Ascending aorta (tissue), 2 donors: ENCODE results near the gene MARK3. TPM values are rescaled to one million over a fixed set of nuclear protein-coding genes. Genes with fewer than 3 reads are reported as not detected.

Experiments
- DNase-seq, 2 donors: peaks; one replicate each; pipeline ENCODE4 v3.0.0-alpha.2; 2019; ENCODE audit warnings: low spot score in 2 of 2
- H3K27ac ChIP-seq, 2 donors: fragments of 200-600 bp; sonication (generic); one replicate each; pipeline ENCODE4 v1.5.1; 2016 to 2017; ENCODE audit warnings: mild to moderate bottlenecking in 1 of 2
- H3K27me3 ChIP-seq: fragments of 200-600 bp; sonication (generic); one replicate; pipeline ENCODE4 v1.5.1; 2017
- H3K36me3 ChIP-seq, 2 donors: fragments of 200-600 bp; sonication (generic); one replicate each; pipeline ENCODE4 v1.5.1; 2016
- H3K4me1 ChIP-seq, 2 donors: fragments of 200-600 bp; sonication (generic); one replicate each; pipeline ENCODE4 v1.5.1; 2016 to 2017; ENCODE audit warnings: mild to moderate bottlenecking in 1 of 2
- H3K4me3 ChIP-seq, 2 donors: fragments of 200-600 bp; sonication (generic); one replicate each; pipeline ENCODE4 v1.5.1; 2016 to 2017; ENCODE audit warnings: mild to moderate bottlenecking in 1 of 2
- H3K9me3 ChIP-seq, 2 donors: fragments of 200-600 bp; sonication (generic); one replicate each; pipeline ENCODE4 v1.5.1; 2016
- intact Hi-C: fragments of 100-400 bp; cut with DNase I; formaldehyde crosslinking; loops from one replicate; pipeline ENCODE4 v1.15.1; 2023
- total RNA-seq: library from RNA; depleted of rRNA; stranded (reverse); fragments of >200 nt; gene quantifications from one replicate; pipeline ENCODE4 v1.1.0, GENCODE V29; 2016
- TF ChIP-seq, protein P1 (sequence below), 3 experiments: fragments of 200-600 bp in 2 of 3; fragments of 450-650 bp in 1 of 3; sonication (generic) in 2 of 3; IDR thresholded peaks; one replicate each; pipeline ENCODE4 v1.5.1; 2016 to 2019; ENCODE audit warnings: antibody characterized with exemption in 3 of 3, mild to moderate bottlenecking in 1 of 3, moderate library complexity in 1 of 3

MARK3 gene
- total RNA-seq, 1 donor from 2014 or later, result 78.1 TPM

GRCh38 chr14:103541709-103542604, 156.7 kb downstream of the MARK3 start:
- Histone ChIP-seq H3K27me3 (no peaks in the 10 kb centered on the region), H3K36me3 (no peaks in the 10 kb centered on the region), H3K4me1 (peaks cover 57 to 66% of the 10 kb centered on the region in 2 donors), H3K27ac (peak overlapping the region; percentile 66 to 88), H3K9me3 (no peaks in the 10 kb centered on the region), H3K4me3 (no peak overlapping the region)
- TF ChIP-seq, protein P1, sequence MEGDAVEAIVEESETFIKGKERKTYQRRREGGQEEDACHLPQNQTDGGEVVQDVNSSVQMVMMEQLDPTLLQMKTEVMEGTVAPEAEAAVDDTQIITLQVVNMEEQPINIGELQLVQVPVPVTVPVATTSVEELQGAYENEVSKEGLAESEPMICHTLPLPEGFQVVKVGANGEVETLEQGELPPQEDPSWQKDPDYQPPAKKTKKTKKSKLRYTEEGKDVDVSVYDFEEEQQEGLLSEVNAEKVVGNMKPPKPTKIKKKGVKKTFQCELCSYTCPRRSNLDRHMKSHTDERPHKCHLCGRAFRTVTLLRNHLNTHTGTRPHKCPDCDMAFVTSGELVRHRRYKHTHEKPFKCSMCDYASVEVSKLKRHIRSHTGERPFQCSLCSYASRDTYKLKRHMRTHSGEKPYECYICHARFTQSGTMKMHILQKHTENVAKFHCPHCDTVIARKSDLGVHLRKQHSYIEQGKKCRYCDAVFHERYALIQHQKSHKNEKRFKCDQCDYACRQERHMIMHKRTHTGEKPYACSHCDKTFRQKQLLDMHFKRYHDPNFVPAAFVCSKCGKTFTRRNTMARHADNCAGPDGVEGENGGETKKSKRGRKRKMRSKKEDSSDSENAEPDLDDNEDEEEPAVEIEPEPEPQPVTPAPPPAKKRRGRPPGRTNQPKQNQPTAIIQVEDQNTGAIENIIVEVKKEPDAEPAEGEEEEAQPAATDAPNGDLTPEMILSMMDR (IDR thresholded peaks at IDR 0.05), result peak in 1 of 3 experiments; percentile 22
- no peak for DNase-seq
- intact Hi-C loops, result no loop called here

DNA sequence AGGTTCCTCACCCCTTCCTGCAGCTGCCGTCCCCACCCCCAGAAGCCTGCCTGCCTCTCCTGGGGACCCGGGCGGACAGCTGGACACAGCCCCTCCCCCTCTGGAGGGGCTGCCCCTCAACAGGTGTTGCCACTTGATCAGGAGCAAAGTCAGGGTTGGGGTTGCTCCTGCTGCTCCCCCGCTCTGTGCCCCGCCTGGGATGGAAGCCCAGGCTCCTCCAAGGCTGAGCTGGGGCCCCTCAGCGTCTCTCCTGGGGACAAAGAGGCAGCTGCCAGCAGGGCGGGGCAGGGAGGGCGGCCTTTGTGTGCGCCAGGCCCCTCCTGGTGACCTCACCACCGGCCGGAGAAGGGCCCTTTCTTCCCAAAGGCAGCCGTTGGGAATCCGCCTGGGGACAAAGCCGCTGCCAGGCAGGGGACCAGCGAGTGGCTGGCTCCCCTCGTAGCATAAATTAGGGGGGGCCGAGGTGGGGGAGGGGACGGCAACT, 157.4 kb downstream of the MARK3 start:
- peak in 1 of 2 donors; percentile 86 for DNase-seq
- TF ChIP-seq, protein P1 (IDR thresholded peaks at IDR 0.05), result no peak
- Histone ChIP-seq H3K36me3 (no peaks in the 10 kb centered on the region), H3K27me3 (no peaks in the 10 kb centered on the region), H3K9me3 (no peaks in the 10 kb centered on the region), H3K4me1 (peaks cover 57 to 66% of the 10 kb centered on the region in 2 donors), H3K4me3 (peak overlapping the region in 1 of 2 donors; percentile 1), H3K27ac (peak overlapping the region; percentile 66 to 88)
- intact Hi-C loops, result no loop called here

GRCh38 chr14:103543140-103543539, 157.9 kb downstream of the MARK3 start:
- no peak for DNase-seq
- H3K27ac ChIP-seq, result peak overlapping the region; percentile 66 to 88
- intact Hi-C loops, result no loop called here
- H3K36me3 ChIP-seq, result no peaks in the 10 kb centered on the region
- H3K9me3 ChIP-seq, result no peaks in the 10 kb centered on the region
- no peaks in the 10 kb centered on the region for H3K27me3 ChIP-seq
- no peak overlapping the region for H3K4me3 ChIP-seq
- TF ChIP-seq, protein P1 (IDR thresholded peaks at IDR 0.05), result no peak
- H3K4me1 ChIP-seq, result peaks cover 57 to 66% of the 10 kb centered on the region in 2 donors

DNA sequence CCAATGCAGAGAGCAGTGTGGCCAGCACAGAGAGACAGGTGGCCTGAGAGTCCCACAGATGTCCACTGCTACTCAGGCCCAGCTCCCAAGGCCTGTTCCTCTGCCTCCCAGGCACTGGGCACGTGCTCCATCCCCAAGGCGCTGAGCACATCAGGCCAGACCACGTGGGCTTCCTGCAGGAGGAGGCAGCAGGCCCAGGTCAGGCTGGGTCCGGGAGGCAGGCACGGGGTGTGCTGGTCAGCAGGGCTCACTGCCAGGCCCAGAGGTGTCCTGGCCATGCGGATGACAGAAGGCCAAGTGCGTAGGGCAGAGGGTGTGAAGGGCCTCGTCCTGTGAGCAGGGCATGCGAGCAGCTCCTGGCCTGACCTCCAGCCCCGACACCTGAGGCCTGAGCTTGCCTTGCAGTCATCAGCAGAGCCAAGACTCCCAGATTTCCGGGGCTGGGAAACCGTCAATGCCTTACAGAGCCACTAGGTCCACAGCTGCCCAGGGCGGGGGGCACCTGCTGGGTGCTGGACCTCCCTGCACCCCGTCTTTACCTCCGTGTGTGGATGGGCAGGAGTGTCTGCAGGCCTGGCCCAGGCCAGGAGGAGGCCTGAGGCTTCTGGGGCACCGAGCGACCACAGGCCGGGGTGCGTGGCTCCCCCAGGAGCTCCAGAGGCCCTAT, 158.6 kb downstream of the MARK3 start:
- DNase-seq, result no peak
- Histone ChIP-seq H3K27me3 (no peaks in the 10 kb centered on the region), H3K4me1 (peaks cover 55 to 66% of the 10 kb centered on the region in 2 donors), H3K4me3 (no peak overlapping the region), H3K9me3 (no peaks in the 10 kb centered on the region), H3K27ac (peak overlapping the region; percentile 66 to 88), H3K36me3 (no peaks in the 10 kb centered on the region)
- intact Hi-C loops, result no loop called here
- TF ChIP-seq, protein P1 (IDR thresholded peaks at IDR 0.05), result no peak

DNA sequence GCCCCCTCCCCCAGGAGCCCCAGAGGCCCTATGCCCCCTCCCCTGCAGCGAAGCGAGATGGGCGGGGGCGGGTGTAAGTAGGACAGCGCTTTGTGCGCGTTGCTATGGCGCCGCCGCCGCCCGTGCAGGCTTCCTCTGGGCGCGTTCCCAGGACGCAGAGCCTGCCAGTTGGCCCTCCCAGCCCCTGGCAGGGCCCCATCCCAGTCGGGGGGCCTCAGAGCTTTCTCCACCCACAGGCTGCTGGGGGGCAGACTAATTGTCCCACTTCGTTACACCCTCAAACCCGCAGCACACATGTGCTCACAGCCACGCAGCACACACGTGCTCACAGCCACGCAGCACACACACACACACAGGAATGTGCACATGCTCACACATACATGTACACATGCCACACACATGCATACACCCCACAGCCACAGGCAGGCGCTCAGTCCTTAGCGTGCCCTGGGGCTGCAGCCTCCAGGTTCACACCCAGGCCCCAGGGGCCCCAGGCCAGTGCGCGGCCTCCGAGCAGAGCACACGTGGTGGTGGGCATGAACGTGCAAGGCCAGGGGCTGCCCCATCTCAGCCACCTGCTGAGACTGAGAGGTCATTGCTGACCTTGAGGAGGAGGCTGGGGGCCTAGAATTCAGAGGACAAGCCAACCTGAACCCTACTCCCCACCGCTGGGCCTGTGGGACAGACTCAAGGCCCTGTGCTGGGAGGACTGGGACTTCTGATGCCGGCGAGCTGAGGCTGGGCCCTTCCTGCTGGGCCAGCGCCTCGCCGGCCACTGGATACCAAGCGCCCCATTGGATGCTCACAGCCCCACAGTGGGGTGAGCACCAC, 159.4 kb downstream of the MARK3 start:
- no peak overlapping the region for H3K27ac ChIP-seq
- H3K36me3 ChIP-seq, result no peaks in the 10 kb centered on the region
- no peaks in the 10 kb centered on the region for H3K9me3 ChIP-seq
- no peak overlapping the region for H3K4me3 ChIP-seq
- no peak for DNase-seq
- H3K27me3 ChIP-seq, result no peaks in the 10 kb centered on the region
- peaks cover 51 to 63% of the 10 kb centered on the region in 2 donors for H3K4me1 ChIP-seq
- intact Hi-C loops, result no loop called here
- TF ChIP-seq, protein P1 (IDR thresholded peaks at IDR 0.05), result no peak
